Measurements from ENCODE around the gene HNRNPC.

The HNRNPC gene

DNA sequence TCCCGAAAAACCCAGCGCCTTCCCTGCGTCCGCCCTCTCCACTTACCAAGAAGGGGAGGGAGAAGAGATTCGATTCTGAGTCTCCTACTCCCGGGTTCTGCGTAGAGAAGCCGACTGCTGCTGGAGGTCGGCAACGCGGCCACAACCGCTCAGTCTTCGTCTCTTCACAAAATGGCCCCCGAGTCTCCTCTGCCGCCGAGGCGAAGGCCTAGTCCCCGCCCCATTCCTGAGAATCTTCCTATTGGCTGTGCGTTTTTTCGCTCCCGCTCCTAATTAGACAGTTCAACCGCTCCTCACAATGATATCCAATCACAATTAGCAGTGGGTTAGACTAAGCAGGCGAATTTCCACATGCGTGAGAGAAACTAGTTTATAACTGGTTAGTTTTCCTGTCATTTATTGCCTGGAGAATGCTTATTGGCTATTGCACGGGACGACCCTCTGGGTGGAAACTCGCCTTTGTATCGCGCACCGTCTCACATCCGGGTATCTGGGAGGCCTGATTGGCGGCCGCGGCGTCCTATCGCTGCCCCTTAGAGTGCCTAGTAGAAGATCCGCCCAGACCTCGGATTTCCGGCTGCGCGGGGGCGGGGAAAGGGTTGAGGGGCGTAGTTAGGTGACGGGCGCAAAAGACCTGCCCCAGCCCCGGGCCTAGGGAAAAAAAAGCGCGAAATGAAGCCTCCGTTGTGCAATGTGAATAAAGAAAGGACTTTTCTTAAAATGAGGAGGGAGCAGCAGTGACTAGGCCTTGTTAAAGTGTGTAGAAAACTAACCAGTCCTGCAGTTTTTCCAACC, at the start of gene HNRNPC:
TSS of gene HNRNPC (minus strand) at position 191 of the 795 bp plus-strand sequence. CDS start 35,249 bp downstream, outside the sequence.
- peaks cover 40% of the 10 kb centered on the region for H3K36me3 ChIP-seq (replicated peaks; ENCODE audit: low read depth, low read length)
- peak within 1 kb of the TSS; percentile 100 for H3K9ac ChIP-seq (ENCODE audit: low read length)
- no peaks in the 10 kb centered on the region for H3K9me3 ChIP-seq (ENCODE audit: insufficient read depth, low read length)
- peak within 1 kb of the TSS; percentile 96 for H3K4me3 ChIP-seq (ENCODE audit: low read length)
- H3K4me2 ChIP-seq (ENCODE audit: low read length) = peak within 1 kb of the TSS; percentile 95
- TF ChIP-seq EZH2phosphoT487 (IDR thresholded peaks at IDR 0.05; ENCODE audit: low read depth) = no peak
- TF ChIP-seq, protein P1, sequence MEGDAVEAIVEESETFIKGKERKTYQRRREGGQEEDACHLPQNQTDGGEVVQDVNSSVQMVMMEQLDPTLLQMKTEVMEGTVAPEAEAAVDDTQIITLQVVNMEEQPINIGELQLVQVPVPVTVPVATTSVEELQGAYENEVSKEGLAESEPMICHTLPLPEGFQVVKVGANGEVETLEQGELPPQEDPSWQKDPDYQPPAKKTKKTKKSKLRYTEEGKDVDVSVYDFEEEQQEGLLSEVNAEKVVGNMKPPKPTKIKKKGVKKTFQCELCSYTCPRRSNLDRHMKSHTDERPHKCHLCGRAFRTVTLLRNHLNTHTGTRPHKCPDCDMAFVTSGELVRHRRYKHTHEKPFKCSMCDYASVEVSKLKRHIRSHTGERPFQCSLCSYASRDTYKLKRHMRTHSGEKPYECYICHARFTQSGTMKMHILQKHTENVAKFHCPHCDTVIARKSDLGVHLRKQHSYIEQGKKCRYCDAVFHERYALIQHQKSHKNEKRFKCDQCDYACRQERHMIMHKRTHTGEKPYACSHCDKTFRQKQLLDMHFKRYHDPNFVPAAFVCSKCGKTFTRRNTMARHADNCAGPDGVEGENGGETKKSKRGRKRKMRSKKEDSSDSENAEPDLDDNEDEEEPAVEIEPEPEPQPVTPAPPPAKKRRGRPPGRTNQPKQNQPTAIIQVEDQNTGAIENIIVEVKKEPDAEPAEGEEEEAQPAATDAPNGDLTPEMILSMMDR (IDR thresholded peaks at IDR 0.05; ENCODE audit: low read depth, low read length) = no peak
- H3K27ac ChIP-seq (ENCODE audit: low read length) = peak within 1 kb of the TSS; percentile 90
- H3K27me3 ChIP-seq (ENCODE audit: low read depth, low read length) = no peaks in the 10 kb centered on the region
- peaks cover 36% of the 10 kb centered on the region for H3K4me1 ChIP-seq (ENCODE audit: low read length)
- H3K79me2 ChIP-seq (ENCODE audit: low read length) = peaks cover 49% of the 10 kb centered on the region
- H4K20me1 ChIP-seq (ENCODE audit: insufficient read depth, low read length) = peaks cover 43% of the 10 kb centered on the region
- H2AFZ ChIP-seq (ENCODE audit: low read depth, low read length) = peak within 1 kb of the TSS; percentile 80

DNA sequence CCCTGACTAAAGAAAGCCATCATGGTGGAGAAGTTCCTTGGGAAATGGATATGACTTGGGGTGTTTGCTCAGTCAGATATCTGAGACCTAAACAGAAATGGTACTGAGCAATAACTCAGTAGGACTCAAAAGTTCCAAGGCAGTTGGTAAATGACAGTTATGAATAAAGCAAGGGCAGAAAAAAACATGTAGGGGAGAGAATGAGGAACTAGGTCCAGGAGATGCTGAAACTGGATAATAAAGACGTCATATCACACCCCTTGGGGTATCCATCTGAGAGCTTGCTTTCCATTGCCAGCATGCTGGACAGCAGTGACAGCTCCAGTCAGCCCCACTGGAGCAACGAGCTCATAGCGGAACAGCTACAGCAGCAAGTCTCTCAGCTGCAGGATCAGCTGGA, 48.2 kb upstream of the HNRNPC start:
- Histone ChIP-seq H3K4me3 (ENCODE audit: low read length) (peak overlapping the region; percentile 32), H3K27ac (ENCODE audit: low read length) (peak overlapping the region; percentile 55), H3K79me2 (ENCODE audit: low read length) (no peaks in the 10 kb centered on the region), H2AFZ (ENCODE audit: low read depth, low read length) (peak overlapping the region; percentile 72), H3K27me3 (ENCODE audit: low read depth, low read length) (peaks cover 6% of the 10 kb centered on the region), H3K4me2 (ENCODE audit: low read length) (peak overlapping the region; percentile 69), H3K9me3 (ENCODE audit: insufficient read depth, low read length) (no peaks in the 10 kb centered on the region), H3K4me1 (ENCODE audit: low read length) (peaks cover 25% of the 10 kb centered on the region), H4K20me1 (ENCODE audit: insufficient read depth, low read length) (no peaks in the 10 kb centered on the region), H3K36me3 (replicated peaks; ENCODE audit: low read depth, low read length) (no peaks in the 10 kb centered on the region), H3K9ac (ENCODE audit: low read length) (peak overlapping the region; percentile 9; the same call in 1 of the 2 replicates)
- TF ChIP-seq EZH2phosphoT487 (IDR thresholded peaks at IDR 0.05; ENCODE audit: low read depth) = no peak

DNA sequence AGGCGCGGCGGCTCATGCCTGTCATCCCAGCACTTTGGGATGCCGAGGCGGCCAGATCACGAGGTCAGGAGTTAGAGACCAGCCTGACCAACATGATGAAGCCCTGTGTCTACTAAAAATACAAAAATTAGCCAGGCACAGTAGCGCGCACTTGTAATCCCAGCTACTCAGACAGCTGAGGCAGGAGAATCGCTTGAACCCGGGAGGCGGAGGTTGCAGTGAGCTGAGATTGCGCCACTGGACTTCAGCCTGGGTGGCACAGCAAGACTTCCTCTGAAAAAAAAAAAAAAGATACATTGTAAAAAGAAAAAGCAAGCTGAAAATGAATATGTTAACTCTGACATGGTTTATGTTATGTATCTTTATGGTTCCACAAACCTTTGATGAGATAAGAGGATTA, 44.3 kb upstream of the HNRNPC start:
- peaks cover 28% of the 10 kb centered on the region for H3K4me1 ChIP-seq (ENCODE audit: low read length)
- no peaks in the 10 kb centered on the region for H3K9me3 ChIP-seq (ENCODE audit: insufficient read depth, low read length)

DNA sequence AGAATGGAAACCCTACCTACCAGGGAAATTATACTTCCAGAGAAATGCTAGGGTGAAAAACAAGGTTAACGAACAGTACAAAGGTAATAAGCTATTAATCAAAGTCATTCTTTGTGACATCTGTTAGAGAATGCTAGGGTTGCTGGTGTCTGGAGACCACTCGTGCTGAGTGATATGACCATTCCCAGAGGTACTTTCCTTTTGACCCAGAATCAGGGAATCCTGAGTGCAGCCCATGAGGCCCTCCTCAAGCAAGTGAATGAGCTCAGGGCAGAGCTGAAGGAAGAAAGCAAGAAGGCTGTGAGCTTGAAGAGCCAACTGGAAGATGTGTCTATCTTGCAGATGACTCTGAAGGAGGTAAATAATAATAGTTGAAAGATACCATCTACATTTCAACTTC, 42.4 kb upstream of the HNRNPC start:
- Histone ChIP-seq H3K79me2 (ENCODE audit: low read length) (no peaks in the 10 kb centered on the region), H3K4me2 (ENCODE audit: low read length) (peak overlapping the region; percentile 35; the same call in 1 of the 2 replicates), H3K27me3 (ENCODE audit: low read depth, low read length) (peaks cover 4% of the 10 kb centered on the region; the same call in 1 of the 2 replicates), H4K20me1 (ENCODE audit: insufficient read depth, low read length) (no peaks in the 10 kb centered on the region), H3K9me3 (ENCODE audit: insufficient read depth, low read length) (no peaks in the 10 kb centered on the region), H3K9ac (ENCODE audit: low read length) (no peak overlapping the region), H3K4me1 (ENCODE audit: low read length) (peaks cover 30% of the 10 kb centered on the region), H3K4me3 (ENCODE audit: low read length) (no peak overlapping the region), H2AFZ (ENCODE audit: low read depth, low read length) (peak overlapping the region; percentile 58), H3K36me3 (replicated peaks; ENCODE audit: low read depth, low read length) (no peaks in the 10 kb centered on the region), H3K27ac (ENCODE audit: low read length) (no peak overlapping the region)
- TF ChIP-seq, protein P1 (IDR thresholded peaks at IDR 0.05; ENCODE audit: low read depth, low read length) = no peak

More for the DNA sequence above, 44.3 kb upstream of the HNRNPC start:
- no peak overlapping the region for H3K4me2 ChIP-seq (ENCODE audit: low read length)
- H4K20me1 ChIP-seq (ENCODE audit: insufficient read depth, low read length) = no peaks in the 10 kb centered on the region
- H3K27ac ChIP-seq (ENCODE audit: low read length) = no peak overlapping the region
- TF ChIP-seq EZH2phosphoT487 (IDR thresholded peaks at IDR 0.05; ENCODE audit: low read depth) = no peak
- TF ChIP-seq, protein P1 (IDR thresholded peaks at IDR 0.05; ENCODE audit: low read depth, low read length) = no peak
- H3K27me3 ChIP-seq (ENCODE audit: low read depth, low read length) = peaks cover 4% of the 10 kb centered on the region; the same call in 1 of the 2 replicates
- H2AFZ ChIP-seq (ENCODE audit: low read depth, low read length) = no peak overlapping the region
- no peak overlapping the region for H3K9ac ChIP-seq (ENCODE audit: low read length)
- H3K79me2 ChIP-seq (ENCODE audit: low read length) = no peaks in the 10 kb centered on the region
- H3K36me3 ChIP-seq (replicated peaks; ENCODE audit: low read depth, low read length) = no peaks in the 10 kb centered on the region
- no peak overlapping the region for H3K4me3 ChIP-seq (ENCODE audit: low read length)

All from OCI-LY3 (cell line).